M059J (cell line): ENCODE measurements around the gene USP5. TPM values are rescaled to one million over a fixed set of nuclear protein-coding genes. Genes with fewer than 3 reads are reported as not detected.
"Not testable (repeated sequence)": the region's sequence is repeated elsewhere in the genome, so short reads cannot be mapped to it uniquely, and the experiment has no call there.

ENCODE experiments used
- DNase-seq: peaks from one replicate; pipeline ENCODE4 v3.0.0-alpha.2; 2012; ENCODE audit warnings: low read depth
- total RNA-seq: library from RNA; depleted of rRNA; stranded (reverse); fragments of >200 nt; shearing (Covaris generic); gene quantifications from 2 replicates; pipeline ENCODE4 v1.2.3, GENCODE V29; 2014

The USP5 gene
- total RNA-seq, 1 experiment from 2014 or later = 79.3 TPM

DNA sequence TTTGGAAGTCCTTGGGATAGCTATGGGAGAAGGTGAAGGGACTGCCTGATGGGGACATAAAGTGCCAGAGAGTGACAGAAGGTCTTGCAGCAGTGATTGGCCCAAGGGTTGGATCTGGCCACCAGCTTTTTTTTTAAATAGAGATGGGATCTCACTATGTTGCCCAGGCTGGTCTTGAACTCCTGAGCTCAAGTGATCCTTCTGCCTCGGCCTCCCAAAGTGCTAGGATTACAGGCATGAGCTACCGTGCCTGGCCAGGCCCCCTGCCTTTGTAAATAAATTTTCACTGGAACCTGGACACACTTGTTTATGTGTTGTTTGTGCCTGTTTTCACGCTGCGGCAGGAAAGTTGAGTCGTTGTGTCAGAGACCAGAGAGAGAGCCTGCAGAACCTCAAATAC is 13.4 kb downstream of the USP5 start:
- DNase-seq = not testable (repeated sequence)

DNA sequence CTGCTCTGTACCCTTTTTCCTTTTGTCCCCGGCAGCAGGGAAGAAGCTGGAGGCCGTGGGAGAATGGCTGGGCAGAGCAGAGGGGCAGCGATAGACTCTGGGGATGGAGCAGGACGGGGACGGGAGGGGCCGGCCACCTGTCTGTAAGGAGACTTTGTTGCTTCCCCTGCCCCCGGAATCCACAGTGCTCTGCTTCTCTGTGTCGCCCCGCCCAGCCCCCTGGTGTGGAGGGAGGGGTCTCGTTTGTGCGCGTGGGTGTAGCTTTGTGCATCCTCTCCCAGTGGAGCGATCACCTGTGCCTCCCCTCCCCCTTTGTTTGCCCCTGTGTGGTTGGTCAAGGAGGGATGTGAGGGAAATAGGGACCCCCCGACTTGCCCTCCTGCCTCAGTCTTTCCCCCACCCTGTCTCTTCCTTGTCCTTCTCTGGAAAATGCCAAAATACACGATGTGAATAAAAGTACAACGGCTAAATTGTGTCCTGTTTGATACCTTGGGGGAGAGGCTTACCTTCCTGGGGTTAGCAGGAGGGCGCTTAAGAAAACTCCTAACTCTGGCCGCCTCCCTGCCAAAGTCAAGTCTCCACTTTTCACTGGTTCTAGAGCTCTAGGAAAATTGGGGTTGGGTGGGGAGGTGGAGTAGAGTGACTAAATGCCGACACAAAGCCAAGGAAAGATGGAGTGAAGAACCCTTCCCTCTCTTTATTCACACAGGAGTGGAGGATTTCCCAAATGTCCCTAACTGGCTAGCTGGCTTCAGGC is 14.4 kb downstream of the USP5 start:
- no peak for DNase-seq

DNA sequence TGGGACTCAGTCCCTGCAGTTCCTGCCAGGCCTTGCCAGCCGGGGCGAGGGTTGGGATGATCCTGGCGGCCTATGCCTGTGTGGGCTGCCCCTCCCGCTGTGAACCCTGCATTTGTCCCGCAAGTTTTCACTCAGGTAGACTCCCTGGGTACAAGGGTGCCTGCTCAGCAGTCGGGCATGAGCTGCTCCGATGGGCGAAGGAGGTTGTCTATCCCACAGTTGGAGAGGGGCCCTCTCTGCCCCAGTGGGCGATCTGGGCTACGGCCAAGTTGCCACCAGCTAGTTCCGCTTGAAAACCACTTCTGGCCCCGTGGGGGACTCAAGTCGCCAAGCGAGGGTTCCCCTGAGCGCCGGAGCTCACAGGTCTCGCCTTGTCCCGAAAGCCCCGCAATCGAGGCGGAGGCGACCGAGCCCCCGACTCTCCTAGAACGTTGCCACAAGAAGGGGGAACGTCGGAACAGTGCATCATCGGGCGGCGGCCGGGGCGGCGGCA is 15.0 kb downstream of the USP5 start:
- DNase-seq = peak; percentile 47

DNA sequence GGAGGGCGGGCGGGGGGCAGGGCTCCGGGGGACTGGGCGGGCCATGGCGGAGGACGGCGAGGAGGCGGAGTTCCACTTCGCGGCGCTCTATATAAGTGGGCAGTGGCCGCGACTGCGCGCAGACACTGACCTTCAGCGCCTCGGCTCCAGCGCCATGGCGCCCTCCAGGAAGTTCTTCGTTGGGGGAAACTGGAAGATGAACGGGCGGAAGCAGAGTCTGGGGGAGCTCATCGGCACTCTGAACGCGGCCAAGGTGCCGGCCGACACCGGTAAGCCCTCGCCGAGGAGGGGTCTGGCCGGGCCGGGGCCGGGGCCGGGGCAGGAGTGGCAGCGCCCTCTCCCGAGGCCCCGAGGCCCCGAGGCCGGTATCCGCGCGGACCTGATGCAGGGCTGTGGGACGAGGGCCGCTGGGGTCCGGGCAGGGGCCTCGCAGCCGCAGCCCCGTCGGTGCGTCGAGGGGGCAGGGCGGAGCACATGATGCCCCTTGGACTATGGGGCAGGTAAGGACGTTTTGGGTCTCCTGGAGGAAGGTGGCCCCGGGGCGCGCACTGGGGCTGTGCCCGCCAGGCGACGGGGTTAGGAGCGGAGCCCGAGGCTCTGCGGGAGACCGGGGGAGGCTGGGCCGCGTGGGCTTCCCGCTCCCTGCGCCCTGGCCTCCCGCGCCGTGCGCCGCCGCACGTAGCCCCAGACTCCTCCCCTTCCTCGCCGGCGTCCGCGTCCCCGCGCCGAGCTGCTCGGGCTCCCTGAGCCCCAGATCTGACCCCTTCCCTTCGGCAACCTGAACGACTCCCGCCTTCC is 15.7 kb downstream of the USP5 start, which contains the start of gene TPI1:
TPI1 (plus strand) TSS at position 119 of the 798 bp plus-strand sequence; CDS start at position 155, 36 bp downstream.
- DNase-seq = peak; percentile 62

DNA sequence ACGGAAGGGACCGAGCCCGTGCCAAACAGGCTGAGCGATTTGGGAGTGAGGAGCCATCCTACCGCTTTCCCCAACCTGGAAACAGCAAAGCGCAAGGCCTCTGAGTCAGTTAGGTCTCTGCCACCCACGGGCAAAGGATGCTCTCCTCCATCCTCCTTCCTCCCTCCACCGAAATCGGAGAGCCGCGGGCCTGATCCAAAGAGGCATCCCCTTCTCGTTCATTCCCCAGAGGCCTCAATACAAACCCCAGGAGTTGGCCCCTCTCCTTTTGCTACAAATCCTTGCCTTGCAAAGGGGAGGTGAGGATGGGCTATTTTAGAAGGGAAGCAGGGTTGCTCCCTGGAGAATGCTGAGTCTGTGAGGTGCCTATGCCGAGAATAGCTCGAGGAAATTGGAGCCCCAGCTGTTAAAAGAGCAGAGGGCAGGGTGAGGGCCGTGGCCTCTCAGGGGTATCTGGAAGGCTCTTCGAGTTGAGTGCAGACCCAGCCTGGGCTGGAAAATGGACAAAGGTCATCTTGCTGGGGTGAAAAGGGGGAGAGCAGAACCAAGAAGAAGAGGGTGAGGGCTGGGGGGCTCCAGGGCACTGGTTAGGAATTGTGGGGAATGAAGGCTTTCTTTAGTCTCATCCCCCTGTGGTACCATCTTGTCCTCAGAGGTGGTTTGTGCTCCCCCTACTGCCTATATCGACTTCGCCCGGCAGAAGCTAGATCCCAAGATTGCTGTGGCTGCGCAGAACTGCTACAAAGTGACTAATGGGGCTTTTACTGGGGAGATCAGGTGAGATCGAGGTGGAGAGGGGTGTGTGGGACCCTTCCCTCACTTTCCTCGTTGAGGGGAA is 16.5 kb downstream of the USP5 start:
- no peak for DNase-seq

DNA sequence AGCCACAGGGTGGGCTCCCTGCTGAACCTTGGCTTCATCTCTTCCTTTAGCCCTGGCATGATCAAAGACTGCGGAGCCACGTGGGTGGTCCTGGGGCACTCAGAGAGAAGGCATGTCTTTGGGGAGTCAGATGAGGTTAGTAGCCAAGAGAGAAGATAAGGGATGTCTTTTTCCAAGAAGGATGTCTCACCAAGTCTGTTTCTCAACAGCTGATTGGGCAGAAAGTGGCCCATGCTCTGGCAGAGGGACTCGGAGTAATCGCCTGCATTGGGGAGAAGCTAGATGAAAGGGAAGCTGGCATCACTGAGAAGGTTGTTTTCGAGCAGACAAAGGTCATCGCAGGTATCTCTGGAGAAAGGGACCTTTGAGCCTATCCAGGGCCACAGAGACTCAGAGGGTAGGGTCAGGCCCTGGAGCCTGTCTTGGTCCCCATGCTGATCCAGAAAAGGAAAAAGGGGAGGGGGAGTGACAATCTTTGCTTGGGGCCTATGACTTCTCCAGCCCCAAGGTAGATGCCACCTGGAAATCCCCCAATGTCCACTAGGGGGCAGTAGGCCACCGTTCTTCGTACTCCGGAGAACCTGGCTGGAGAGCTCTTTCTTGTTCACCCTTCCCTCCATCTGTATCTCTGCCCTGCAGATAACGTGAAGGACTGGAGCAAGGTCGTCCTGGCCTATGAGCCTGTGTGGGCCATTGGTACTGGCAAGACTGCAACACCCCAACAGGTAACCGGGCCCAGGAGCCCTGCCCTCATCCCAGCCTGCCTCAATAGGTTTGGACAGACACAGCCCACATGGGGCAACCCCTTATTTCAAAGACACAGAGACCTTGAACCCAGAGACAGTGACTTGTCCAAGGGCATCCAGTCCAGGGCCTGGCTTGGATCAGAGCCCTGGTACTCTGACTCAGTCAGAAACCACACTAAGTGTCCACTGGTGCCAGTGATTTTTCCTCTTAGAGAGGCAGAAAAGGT is 17.4 kb downstream of the USP5 start:
- peak; percentile 70 for DNase-seq

DNA sequence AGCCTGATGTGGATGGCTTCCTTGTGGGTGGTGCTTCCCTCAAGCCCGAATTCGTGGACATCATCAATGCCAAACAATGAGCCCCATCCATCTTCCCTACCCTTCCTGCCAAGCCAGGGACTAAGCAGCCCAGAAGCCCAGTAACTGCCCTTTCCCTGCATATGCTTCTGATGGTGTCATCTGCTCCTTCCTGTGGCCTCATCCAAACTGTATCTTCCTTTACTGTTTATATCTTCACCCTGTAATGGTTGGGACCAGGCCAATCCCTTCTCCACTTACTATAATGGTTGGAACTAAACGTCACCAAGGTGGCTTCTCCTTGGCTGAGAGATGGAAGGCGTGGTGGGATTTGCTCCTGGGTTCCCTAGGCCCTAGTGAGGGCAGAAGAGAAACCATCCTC is 18.4 kb downstream of the USP5 start:
- DNase-seq = peak; percentile 21

DNA sequence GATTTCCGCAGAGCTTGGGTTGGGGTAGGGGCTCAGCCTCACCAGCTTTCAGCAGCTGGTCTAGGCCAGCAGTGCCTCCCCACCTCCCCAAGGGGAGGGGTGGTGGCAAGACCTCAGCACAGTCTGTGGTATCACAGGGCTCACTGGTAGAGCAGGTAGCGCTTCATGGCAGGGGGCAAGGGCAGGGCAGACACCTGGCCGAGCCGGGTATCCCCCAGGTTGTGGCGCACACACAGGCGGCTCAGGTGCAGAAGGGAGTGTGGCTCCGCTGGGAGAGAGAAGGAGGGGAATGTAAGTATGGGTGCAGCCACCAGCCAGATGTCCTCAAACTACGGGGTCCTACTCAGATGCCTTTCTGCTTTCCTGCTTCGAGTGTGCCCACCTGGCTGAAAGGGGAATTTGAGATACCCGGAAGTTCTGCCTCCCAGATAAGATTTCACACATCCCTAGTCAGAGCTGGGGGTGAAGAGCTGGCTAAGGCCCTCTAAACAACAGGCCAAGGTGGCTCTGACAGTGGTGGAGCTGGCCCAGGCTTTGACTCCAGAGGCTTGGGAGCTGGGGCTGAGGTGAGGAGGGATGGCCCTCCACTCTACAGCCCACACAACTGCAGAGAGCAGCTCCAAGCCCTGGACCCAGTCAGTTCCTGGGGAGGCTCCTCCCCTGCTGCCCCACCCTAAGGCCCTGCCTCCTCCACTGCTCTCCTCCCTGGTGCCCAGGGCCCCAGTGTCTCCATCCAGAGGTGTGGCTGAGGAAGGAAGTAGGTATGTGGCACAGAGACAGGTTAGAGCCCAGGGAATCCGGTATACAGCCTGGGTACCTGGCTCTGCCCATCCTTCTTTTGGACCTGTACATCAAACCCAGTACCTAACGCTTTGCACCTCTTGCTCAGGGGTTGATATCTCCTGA is 19.4 kb downstream of the USP5 start:
- peak; percentile 78 for DNase-seq

DNA sequence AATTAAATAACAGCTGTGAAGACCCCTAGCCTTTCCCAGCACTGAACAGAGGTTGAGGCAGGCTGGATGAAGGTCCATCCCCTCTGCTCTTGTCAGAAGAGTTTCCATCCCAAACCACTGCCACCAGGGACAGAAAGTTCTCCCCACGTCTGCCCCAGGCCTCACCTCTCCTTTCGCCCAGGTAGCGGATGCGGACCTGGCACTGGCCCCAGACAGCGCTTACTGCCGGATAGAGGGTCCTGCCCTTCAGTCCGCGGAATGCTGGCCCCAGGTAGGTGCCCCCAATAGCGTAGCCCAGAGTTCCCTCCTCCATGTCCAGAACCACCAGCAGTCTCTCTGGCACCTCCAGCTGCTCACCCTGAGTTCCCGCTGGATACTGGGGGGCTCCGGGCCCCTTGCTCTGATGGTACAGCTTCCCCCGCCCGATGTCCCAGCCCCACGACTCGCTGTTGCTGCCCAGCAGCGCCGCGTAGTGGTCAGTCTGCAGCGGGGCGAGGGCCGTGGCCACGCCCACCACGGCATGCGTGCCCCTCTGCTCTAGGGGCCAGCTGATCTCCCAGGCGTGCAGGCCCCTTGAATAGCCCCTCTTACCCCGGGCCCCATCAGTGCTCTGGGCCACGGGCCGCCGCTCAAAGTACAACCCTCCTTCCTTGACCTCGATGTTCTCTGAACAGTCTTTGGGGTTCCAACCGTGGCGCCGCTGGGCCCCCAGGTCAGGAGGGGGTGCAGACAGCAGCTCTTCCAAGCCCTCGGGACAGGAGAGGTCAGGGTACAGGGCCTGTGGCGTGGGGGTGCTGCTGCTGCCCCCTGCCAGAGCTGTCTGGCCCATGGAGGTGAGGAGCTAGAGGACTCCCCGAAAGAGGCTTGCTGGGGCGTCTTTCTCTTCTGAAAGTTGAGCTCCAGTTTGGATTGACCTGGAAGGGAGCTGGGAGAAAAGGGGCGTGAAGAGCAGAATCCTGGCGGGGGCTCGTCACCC is 20.4 kb downstream of the USP5 start:
- peak; percentile 73 for DNase-seq

DNA sequence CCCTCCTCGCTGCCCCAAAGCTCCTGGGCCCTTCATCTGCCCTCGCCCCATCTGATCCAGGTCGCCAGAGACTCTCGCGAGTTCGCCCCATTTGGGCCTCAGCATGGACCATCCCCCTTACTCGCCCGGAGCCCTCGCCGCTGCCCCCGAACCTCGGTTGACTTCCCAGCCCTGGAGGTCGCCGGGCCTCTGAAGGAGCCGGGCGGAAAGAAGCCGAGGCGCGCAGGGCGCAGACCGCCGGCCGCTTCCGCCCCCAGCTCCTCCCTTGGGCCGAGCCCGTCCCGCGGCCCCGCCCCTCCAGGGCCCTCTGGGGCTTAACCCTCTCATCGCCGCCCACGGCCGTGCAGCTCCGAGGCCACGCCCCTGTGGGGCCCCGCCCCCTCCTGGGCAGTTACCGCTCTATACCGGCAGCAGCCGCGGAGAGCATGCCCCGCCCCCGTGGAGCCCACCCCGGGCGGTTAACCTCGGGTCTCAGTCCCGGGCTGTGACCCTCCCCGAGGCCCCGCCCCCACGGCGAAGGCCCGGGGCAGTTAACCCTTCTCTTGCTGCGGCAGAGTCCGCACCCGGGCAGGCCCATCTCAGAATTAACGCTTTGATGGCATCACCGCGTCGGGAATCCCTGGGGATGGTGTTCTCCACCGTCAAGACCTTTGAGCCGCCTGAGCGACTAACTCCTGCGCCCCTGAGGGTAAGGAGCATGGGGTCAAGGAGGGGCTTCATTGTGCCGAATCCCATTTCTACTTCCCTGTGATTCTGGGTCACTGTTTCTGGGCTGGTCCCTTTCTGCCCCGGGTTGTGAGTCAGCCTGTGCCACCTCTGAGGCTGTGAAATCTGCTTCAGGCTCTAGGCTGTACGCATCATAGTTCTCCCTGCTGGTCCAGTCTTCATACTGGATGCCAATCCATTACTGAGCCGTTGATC is 21.4 kb downstream of the USP5 start, which contains the start of gene SPSB2:
SPSB2 (minus strand) TSS at position 210 of the 921 bp plus-strand sequence. CDS start 402 bp downstream, outside the sequence.
- peak; percentile 93 for DNase-seq

DNA sequence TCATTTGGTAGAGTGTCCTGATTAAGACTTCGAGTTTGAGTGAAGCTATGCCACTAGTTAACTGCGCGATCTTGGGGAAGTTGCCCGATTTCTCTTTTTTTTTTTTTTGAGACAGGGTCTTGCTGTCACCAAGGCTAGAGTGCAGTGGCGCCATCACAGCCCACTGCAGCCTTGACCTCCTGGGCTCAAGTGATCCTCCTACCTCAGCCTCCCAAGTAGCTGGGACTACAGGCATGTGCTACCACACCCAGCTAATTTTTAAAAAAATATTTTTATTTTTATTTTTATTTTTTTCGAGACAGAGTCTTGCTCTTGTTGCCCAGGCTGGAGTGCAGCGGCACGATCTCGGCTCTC is 22.0 kb downstream of the USP5 start:
- not testable (repeated sequence) for DNase-seq

DNA sequence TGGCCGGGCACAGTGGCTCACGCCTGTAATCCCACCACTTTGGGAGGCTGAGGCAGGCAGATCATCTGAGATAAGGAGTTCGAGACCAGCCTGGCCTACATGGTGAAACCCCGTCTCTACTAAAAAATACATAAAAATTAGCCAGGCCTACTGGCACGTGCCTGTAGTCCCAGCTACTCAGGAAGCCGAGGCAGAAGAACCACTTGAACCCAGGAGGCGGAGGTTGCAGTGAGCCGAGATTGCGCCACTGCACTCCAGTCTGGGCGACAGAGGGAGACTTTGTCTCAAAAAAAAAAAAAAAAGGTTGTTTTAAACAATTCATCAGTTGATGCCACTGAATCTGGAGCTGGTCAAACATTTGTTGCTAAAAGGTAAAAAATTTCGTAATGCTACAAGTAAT is 27.9 kb downstream of the USP5 start:
- not testable (repeated sequence) for DNase-seq

DNA sequence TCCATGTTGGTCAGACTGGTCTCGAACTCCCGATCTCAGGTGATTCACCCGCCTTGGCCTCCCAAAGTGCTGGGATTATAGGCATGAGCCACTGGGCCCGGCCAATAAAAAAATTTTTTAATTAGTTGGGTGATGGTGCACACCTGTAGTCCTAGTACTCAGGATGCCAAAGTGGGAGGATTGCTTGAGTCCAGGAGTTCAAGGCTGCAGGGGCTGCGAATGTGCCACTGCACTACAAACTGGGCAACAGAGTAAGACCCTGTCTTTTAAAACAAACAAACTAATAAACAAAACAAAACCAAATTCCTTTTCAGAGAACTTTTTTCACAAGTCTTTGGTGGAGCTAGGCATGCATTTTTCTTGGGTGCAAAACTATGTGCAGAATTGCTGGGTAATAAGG is 31.3 kb downstream of the USP5 start:
- no peak for DNase-seq

DNA sequence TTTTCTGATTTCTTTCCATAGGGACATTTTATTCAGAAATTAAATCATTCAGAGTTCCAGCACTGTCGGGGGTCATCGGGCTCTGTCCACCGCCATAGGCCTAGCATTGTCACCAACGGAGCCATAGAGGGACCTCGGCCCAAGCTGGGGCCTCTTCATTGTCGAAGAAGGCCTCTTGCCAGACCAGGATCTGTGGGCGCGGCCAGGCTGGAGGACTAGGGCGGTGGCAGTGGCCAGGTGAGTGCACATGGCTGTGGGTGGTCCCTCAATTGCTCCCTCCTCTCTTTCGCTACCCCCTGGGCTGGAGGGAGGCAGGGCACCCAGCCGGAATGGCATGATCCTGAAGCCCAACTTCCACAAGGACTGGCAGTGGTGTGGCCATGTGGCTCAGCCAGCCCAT is 31.7 kb downstream of the USP5 start:
- DNase-seq = no peak

DNA sequence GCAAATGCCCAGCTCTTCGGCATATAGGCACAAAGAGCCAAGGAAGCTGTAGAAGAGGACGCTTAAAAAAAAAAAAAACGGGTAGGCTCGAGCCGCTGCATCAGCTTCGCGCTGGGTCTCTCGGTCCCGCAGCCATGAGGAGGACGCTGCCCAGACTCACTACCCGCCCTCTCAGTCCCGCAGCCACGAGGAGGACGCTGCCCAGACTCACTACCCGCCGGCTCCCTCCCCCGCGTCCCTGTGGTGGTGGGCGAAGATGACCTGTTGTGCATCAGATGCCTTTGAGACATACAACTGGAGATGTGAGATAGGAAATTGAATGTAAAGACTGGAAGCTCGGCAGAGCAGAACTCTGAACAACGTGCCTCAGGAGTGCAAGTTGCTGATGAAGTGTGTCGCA is 32.6 kb downstream of the USP5 start:
- DNase-seq = no peak

DNA sequence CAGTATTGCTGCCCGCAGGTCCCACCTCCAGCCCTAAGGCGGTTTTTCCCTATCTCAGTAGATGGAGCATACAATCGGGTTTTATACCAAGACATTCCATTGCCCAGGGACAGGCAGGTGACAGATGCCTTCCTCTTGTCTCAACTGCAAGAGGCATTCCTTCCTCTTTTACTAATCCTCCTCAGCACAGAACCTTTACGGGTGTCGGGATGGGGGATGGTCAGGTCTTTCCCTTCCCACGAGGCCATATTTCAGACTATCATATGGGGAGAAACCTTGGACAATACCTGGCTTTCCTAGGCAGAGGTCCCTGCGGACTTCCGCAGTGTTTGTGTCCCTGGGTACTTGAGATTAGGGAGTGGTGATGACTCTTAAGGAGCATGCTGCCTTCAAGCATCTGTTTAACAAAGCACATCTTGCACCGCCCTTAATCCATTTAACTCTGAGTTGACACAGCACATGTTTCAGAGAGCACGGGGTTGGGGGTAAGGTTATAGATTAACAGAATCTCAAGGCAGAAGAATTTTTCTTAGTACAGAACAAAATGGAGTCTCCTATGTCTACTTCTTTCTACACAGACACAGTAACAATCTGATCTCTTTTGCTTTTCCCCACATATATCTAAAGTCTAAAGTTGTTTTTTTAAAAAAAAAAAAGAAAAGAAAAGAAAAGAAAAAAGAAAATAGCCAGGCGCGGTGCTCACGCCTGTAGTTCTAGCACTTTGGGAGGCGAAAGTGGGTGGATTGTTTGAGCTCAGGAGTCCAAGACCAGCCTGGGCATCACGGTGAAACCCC is 34.5 kb downstream of the USP5 start:
- DNase-seq = not testable (repeated sequence)
